Tibial nerve (tissue), 4 donors: ENCODE measurements around the gene CNPY1.

Experiments used
- EP300 ChIP-seq, 2 donors: sonication (generic); formaldehyde crosslinking; IDR thresholded peaks; one replicate each; pipeline ENCODE4 v1.6.1; 2017; ENCODE audit warnings: antibody characterized with exemption in 2 of 2, mild to moderate bottlenecking in 1 of 2
- POLR2A ChIP-seq, 2 donors: fragments of 450-650 bp; IDR thresholded peaks; one replicate each; pipeline ENCODE4 v1.6.1; 2017; ENCODE audit warnings: antibody characterized with exemption in 2 of 2, mild to moderate bottlenecking in 2 of 2, moderate library complexity in 2 of 2
- TF ChIP-seq, protein P1 (sequence below), 5 experiments: fragments of 200-600 bp in 3 of 5; fragments of 450-650 bp in 2 of 5; sonication (generic) in 3 of 5; IDR thresholded peaks; one replicate each; pipeline ENCODE4 v1.5.1; 2016 to 2019; ENCODE audit warnings: antibody characterized with exemption in 5 of 5, mild to moderate bottlenecking in 3 of 5, moderate library complexity in 2 of 5

DNA sequence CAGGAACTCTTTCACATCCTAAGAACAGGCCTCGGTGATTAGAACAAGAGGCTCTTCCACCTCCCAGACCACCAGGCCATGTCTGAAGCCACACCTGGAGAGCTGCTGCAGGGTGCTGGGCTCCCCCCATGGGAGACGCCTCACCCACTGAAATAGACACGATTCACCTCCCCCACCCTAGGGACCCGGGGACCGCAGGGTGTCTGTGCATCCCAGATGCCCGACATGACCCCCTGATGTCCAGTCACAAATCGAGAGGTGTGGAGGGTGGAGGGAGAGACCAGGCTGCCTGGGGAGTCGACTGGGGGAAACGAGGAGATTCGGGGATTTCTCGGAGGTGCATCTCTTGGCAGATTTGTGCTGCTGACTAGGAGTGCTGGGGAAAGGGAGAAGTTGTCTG, 31.0 kb downstream of the CNPY1 start:
- TF ChIP-seq POLR2A (IDR thresholded peaks at IDR 0.05), result no peak
- TF ChIP-seq, protein P1, sequence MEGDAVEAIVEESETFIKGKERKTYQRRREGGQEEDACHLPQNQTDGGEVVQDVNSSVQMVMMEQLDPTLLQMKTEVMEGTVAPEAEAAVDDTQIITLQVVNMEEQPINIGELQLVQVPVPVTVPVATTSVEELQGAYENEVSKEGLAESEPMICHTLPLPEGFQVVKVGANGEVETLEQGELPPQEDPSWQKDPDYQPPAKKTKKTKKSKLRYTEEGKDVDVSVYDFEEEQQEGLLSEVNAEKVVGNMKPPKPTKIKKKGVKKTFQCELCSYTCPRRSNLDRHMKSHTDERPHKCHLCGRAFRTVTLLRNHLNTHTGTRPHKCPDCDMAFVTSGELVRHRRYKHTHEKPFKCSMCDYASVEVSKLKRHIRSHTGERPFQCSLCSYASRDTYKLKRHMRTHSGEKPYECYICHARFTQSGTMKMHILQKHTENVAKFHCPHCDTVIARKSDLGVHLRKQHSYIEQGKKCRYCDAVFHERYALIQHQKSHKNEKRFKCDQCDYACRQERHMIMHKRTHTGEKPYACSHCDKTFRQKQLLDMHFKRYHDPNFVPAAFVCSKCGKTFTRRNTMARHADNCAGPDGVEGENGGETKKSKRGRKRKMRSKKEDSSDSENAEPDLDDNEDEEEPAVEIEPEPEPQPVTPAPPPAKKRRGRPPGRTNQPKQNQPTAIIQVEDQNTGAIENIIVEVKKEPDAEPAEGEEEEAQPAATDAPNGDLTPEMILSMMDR (IDR thresholded peaks at IDR 0.05), result no peak
- TF ChIP-seq EP300 (IDR thresholded peaks at IDR 0.05), result no peak
